GM12865 (cell line): ENCODE data around the gene PRKAR2A.

Experiments
- DNase-seq: peaks from one replicate; pipeline ENCODE4 v3.0.0; 2010; ENCODE audit warnings: low read depth
- H3K4me3 ChIP-seq: 2 replicates; pipeline ENCODE4 v1.5.1; 2011; ENCODE audit warnings: mild to moderate bottlenecking, low read depth, low read length, control low read depth
- TF ChIP-seq, protein P1 (sequence below): IDR thresholded peaks from 2 replicates; pipeline ENCODE4 v1.5.1; 2011; ENCODE audit warnings: low read length, control low read depth, low read depth, inconsistent platforms; ENCODE audit not compliant: insufficient read depth; ENCODE audit errors: missing control alignments

PRKAR2A gene

DNA sequence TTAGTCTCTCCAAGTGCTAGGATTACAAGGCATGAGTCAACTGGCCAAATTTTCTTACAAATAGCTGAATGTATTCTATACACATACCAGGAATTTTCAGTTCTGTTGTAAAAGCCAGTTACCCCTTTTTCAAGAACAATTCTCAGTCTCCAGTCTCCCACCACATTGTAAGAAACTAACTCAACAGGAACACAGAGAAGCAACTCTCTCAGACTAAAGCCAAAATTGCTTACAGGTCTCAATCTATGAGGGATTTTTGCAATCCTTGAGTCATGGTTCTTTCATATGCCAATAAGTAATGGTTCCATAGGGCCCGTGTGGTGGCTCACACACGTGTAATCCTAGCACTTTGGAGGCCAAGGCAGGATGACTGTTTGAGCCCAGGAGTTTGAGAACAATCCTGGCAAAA is 139.2 kb downstream of the PRKAR2A start:
- DNase-seq = no peak
- TF ChIP-seq, protein P1, sequence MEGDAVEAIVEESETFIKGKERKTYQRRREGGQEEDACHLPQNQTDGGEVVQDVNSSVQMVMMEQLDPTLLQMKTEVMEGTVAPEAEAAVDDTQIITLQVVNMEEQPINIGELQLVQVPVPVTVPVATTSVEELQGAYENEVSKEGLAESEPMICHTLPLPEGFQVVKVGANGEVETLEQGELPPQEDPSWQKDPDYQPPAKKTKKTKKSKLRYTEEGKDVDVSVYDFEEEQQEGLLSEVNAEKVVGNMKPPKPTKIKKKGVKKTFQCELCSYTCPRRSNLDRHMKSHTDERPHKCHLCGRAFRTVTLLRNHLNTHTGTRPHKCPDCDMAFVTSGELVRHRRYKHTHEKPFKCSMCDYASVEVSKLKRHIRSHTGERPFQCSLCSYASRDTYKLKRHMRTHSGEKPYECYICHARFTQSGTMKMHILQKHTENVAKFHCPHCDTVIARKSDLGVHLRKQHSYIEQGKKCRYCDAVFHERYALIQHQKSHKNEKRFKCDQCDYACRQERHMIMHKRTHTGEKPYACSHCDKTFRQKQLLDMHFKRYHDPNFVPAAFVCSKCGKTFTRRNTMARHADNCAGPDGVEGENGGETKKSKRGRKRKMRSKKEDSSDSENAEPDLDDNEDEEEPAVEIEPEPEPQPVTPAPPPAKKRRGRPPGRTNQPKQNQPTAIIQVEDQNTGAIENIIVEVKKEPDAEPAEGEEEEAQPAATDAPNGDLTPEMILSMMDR = no peak
- H3K4me3 ChIP-seq = no peak overlapping the region

DNA sequence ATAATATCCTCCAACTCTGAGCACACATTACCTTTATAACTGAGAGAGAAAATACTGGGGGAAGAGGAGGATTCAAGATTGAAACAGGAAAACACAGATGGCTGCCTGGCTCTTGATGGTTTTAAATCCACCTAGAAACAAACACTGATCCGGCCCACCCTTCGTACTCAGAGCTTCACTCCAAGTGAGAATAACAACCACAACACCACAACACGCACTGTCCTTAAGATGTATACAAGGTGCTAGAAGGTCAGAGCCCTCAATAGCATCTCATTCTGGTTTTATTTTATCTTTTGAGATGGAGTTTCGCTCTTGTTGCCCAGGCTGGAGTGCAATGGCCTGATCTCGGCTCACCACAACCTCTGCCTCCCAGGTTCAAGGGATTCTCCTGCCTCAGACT is 140.5 kb downstream of the PRKAR2A start:
- no peak for DNase-seq
- no peak overlapping the region for H3K4me3 ChIP-seq
- TF ChIP-seq, protein P1 = no peak

DNA sequence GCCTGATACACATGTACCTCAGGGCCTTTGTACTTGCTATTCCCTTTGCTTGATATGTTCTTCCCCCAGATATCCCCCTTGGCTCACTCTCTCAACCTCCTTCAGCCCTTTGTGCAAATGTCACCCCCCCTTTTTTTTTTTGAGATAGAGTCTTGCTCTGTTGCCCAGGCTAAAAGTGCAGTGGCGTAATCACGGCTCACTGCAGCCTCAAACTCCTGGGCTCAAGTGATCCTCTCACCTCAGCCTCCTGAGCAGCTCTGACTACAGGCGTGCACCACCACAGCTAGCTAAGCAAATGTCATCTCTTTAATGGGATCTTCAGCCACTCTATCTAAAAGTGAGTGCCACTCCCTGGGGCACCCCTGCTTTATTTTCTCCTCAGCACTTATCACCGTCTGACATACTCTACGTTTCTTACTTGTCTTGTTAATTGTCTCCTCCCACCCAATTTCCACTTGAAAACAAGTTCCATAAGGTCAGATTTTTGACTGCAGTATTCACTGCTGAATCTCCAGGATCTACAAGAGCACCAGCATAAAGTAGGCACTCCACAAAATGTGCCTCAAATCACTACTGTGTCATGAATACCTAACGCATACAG is 145.3 kb downstream of the PRKAR2A start:
- H3K4me3 ChIP-seq = no peak overlapping the region
- TF ChIP-seq, protein P1 = no peak
- DNase-seq = no peak

DNA sequence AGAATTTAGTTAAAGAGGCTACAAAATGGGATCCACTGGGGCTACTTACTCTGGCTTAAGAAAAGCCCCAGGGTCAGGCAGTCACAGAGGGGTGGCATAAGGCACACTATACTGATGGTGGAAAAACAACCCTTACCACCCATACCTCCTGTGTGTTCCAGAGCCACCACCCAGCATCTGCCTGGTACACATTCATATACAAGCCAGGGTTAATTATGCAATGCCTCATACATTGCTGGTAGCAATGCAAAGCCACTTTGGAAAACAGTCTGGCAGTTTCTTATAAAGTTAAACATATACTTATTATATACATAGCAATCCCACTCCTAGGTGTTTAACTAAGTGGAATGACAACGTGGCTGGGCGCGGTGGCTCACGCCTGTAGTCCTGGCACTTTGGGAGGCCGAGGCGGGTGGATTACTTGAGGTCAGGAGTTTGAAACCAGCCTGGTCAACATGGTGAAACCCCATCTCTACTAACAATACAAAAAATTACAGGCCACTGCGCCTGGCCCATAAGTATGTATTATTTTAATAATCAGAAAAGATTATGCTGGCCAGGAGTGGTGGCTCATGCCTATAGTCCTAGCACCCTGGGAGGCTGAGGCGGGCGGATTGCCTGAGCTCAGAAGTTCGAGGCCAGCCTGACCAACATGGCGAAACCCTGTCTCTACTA is 146.8 kb downstream of the PRKAR2A start:
- no peak for DNase-seq
- TF ChIP-seq, protein P1 = no peak
- H3K4me3 ChIP-seq = no peak overlapping the region

DNA sequence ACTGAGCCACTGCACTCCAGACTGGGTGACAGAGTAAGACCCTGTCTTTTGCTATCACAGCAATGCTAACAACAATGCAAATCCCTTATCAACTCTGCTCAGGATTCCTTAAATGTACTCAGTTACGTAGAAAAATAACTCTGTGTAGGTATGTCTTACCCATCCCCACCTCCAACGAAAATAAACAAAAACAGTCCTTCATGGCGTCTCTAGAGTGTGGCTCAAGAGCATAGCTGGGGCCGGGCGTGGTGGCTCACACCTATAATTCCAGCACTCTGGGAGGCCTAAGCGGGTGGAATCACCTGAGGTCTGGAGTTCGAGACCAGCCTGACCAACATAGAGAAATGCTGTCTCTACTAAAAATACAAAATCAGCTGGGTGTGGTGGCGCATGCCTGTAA is 148.8 kb downstream of the PRKAR2A start:
- TF ChIP-seq, protein P1 = no peak
- no peak for DNase-seq

DNA sequence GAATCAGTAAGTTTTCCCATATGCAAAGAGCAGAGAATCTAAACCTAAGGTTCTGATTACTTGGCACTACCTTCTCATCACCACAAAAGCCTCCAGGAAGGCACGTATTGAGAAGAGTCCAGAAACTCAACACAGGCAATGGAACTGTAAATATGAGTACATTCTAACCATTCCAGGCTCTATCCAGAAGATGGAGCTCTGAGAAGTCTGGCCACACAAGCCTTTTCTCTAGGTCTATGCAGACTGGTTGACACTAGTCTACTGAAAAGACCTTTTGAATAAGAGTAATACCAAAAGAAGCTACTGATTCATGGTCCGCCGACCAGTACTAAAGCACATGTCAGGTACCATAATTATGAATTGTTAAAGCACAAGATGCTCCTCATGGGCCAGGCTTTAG is 149.7 kb downstream of the PRKAR2A start:
- TF ChIP-seq, protein P1 = no peak
- no peak overlapping the region for H3K4me3 ChIP-seq
- no peak for DNase-seq

More for the DNA sequence above, 148.8 kb downstream of the PRKAR2A start:
- no peak overlapping the region for H3K4me3 ChIP-seq

DNA sequence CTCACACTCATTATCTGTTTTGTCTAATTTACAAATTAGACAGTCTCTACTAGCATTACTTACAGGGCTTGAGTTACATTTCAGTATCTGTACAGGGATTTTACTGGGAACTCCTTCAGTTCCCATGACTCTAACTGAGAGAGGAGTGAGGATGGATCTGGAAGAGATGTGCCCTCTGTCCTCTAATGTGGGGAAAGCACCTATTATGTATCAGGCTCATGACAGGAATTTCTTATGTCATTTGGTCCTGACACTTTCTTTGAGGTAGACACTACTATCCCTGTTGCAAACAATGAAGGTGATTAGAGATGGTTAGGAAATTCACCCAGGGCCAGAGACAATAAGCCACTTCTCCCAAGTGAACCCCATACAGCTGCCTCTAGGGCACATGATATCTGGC is 151.1 kb downstream of the PRKAR2A start:
- no peak for DNase-seq
- no peak overlapping the region for H3K4me3 ChIP-seq
- TF ChIP-seq, protein P1 = no peak
